ENCODE data around the gene DSCAML1. TPM values are rescaled to one million over a fixed set of nuclear protein-coding genes. Genes with fewer than 3 reads are reported as not detected.

The DSCAML1 gene
- total RNA-seq, 1 experiment from 2014 or later = not detected

DNA sequence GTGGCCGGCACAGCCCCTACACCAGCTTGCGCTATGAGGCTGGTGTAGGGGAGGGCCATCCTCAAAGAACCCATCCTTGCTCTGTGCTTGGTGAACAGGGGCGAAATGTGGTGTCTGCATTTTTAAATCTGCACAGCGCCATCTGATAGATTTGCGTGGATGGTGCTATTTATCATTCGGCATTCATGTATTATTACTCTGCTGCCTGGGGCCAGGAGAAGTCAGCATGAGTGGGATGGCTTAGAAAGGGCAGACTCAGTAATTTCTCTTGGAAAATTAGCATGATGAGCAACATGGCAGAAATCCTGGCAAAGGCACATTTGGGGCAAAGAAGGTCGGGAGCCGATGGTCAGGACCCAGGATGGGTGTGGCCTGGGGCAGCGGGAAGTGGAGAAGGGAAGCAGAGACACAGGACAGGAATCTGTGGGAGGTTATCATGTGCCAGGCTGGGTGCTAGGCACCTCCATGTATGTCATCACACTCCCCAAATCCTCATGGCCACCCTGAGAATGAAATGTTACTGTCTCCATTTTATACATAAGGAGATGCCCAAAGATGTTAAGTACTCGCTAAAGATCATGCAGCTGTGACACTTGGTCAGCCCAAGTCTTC lies 320.4 kb downstream of the DSCAML1 start:
- no peaks in the 10 kb centered on the region for H3K36me3 ChIP-seq (ENCODE audit: control insufficient read depth in 1 of 2, insufficient read depth in 2 of 2, low read length in 2 of 2)
- ATAC-seq = no peak
- no TSS peak for BruUV-seq (replicated peaks)
- ChIA-PET POLR2A (no interaction called here), RAD21 (ENCODE audit: low non-redundant PET in 1 of 2, low total read pairs in 2 of 2, uncharacterized antibody in 2 of 2, unreplicated experiment in 2 of 2) (no interaction called here), CTCF (no interaction called here)
- H3K4me3 ChIP-seq (replicated peaks in 1 of 2; ENCODE audit: low read depth in 1 of 2, low read length in 2 of 2) = no peak overlapping the region
- no peak overlapping the region for H3K4me2 ChIP-seq (ENCODE audit: low read length)
- intact Hi-C loops (cut with micrococcal nuclease) = no loop called here
- no peaks in the 10 kb centered on the region for H3K9me3 ChIP-seq (ENCODE audit: control insufficient read depth in 1 of 2, insufficient read depth in 1 of 2, low read depth in 1 of 2, low read length in 2 of 2)
- TF ChIP-seq POLR2A (IDR thresholded peaks at IDR 0.05; ENCODE audit: borderline replicate concordance, extremely low read depth, insufficient read depth, insufficient read length) (no peak), YY1 (IDR thresholded peaks at IDR 0.05; ENCODE audit: extremely low read depth, insufficient replicate concordance, low read depth, low read length) (no peak), CEBPB (IDR thresholded peaks at IDR 0.05; ENCODE audit: low read depth) (no peak), EGR1 (IDR thresholded peaks at IDR 0.05; ENCODE audit: low read depth) (no peak), TCF7L2 (IDR thresholded peaks at IDR 0.05; ENCODE audit: borderline replicate concordance, extremely low read depth, insufficient read depth, insufficient read length) (no peak)
- TF ChIP-seq, protein P1, sequence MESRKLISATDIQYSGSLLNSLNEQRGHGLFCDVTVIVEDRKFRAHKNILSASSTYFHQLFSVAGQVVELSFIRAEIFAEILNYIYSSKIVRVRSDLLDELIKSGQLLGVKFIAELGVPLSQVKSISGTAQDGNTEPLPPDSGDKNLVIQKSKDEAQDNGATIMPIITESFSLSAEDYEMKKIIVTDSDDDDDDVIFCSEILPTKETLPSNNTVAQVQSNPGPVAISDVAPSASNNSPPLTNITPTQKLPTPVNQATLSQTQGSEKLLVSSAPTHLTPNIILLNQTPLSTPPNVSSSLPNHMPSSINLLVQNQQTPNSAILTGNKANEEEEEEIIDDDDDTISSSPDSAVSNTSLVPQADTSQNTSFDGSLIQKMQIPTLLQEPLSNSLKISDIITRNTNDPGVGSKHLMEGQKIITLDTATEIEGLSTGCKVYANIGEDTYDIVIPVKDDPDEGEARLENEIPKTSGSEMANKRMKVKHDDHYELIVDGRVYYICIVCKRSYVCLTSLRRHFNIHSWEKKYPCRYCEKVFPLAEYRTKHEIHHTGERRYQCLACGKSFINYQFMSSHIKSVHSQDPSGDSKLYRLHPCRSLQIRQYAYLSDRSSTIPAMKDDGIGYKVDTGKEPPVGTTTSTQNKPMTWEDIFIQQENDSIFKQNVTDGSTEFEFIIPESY (IDR thresholded peaks at IDR 0.05; ENCODE audit: extremely low read depth, insufficient replicate concordance, low read length) = no peak
- H3K4me1 ChIP-seq (ENCODE audit: control insufficient read depth in 1 of 2, insufficient read depth in 2 of 2, low read length in 2 of 2) = no peaks in the 10 kb centered on the region
- H2AFZ ChIP-seq (ENCODE audit: low read depth, low read length, poor library complexity, severe bottlenecking) = no peak overlapping the region
- H3K27ac ChIP-seq (ENCODE audit: low read depth, low read length) = no peak overlapping the region
- no peaks in the 10 kb centered on the region for H4K20me1 ChIP-seq (ENCODE audit: insufficient read depth)
- no peaks in the 10 kb centered on the region for H3K9me2 ChIP-seq (ENCODE audit: insufficient read depth)
- no peaks in the 10 kb centered on the region for H3K79me2 ChIP-seq (ENCODE audit: insufficient read depth, low read length)
- H3K27me3 ChIP-seq (ENCODE audit: insufficient read depth, low read length) = peaks cover 9% of the 10 kb centered on the region; the same call in 1 of the 2 replicates
- H3K9ac ChIP-seq (ENCODE audit: low read length) = no peak overlapping the region
- DNase-seq (ENCODE audit: low read depth, low spot score) = no peak

Measured in HCT116 (cell line).